GM21360 (cell line): Measurements from ENCODE around the gene PEPD.

Source experiments
- ATAC-seq: cut with Tn5 transposase; IDR thresholded peaks from one replicate; pipeline ENCODE4 v1.9.1; 2021; ENCODE audit warnings: mild to moderate bottlenecking, moderate library complexity; ENCODE audit not compliant: unreplicated experiment

Gene PEPD

GRCh38 chr19:33388725-33389420 lies 132.7 kb downstream of the PEPD start:
- no peak for ATAC-seq

GRCh38 chr19:33388231-33388724 lies 133.3 kb downstream of the PEPD start:
- no peak for ATAC-seq

DNA sequence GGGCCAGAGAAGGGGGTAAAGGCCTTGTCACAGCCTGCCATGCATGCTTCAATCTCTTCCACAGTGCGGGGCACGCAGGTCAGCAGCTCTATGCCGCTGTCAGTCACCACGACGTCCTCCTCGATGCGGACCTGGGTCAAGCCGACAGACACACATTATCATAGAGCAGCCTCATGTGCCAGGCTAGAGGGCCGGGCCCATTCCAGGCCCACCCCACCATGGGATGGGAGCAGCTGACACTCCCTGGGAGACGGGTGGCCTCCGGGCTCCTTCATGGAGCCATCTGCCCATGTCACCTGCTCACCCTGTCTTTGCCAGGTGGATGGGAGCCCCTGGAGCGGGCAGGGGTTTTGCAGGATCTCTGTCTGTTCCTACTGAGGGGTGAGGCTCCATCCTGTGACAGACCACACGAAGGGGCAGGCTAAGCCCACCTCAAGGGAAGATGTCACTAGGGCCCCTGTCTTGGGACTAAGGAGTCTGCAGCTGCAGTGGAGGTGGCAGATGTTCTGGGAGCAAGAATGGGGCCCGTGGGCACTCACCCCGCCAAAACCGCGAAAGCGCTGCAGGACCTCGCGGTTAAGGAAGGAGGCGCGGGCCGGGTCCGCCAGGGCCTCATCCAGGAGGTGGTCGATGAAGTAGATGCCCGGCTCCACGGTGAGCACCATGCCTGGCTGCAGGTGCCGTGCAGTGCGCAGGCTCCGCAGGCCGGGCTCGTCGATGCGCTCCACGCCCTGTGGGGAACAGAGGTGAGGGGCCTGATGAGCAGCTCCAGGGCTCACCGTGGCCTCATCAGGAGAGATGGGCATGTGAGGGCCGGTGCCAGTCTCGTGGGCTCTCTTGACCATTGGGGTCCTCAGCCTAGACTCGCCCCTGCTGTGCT lies 134.0 kb downstream of the PEPD start:
- ATAC-seq: no peak

DNA sequence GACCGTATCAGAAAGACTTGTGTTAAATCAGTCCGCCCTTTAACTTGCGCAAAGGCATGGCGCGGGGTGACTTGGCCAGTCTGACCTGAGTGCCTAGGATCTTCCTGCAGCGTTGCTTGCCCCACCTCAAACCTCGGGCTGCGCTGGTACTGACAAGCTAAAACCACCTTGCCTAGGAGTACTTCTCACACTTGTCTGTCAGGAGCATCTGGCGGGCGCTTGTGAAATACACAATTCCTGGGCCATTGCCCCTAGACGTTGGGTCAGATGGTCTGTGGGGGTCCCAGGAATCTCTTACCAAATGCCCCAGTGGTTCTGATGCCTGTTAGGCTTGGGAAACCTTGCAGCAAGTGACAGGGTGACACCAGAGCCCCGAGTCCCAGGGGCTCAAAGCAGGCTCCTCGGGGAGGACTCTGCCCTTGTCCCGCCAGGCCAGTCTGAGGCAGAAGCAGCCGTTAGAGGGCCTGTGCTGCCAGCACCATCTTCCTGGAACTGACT lies 135.2 kb downstream of the PEPD start:
- no peak for ATAC-seq

DNA sequence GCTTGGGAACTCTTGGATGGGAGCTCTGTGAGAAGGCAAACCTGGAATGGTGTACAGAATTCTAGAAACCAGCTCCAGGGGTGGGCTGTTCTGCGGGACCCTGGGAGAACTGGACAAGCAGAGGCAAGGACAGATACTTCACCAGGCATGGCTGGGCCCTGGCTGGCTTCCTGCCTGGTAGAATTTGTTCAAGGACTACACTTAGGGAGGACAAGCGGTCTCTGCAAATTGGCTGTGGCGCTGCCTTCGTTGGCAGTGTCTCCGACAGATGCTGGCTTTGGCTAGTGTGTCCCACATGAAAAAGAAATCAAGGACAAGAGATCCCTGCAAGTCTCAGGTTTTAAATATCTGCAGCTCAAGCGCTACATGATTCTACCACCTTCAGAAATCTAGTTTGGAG lies 135.6 kb downstream of the PEPD start:
- ATAC-seq: no peak

DNA sequence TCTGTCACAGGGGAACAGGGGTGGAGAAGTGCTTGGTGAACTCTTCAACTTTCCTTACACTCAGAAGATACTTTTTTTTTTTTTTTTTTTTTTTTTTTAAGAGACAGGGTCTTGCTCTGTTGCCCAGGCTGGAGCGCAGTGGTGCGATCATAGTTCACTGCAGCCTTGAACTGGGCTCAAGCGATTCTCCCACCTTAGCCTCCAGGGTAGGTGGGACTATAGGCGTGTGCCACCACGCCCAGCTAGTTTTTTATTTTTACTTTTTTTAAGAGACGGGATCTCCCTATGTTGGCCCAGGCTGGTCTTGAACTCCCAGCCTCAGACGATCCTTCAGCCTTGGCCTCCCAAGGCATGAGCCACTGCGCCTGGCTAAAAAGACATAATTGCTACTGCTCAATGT lies 136.6 kb downstream of the PEPD start:
- no peak for ATAC-seq

DNA sequence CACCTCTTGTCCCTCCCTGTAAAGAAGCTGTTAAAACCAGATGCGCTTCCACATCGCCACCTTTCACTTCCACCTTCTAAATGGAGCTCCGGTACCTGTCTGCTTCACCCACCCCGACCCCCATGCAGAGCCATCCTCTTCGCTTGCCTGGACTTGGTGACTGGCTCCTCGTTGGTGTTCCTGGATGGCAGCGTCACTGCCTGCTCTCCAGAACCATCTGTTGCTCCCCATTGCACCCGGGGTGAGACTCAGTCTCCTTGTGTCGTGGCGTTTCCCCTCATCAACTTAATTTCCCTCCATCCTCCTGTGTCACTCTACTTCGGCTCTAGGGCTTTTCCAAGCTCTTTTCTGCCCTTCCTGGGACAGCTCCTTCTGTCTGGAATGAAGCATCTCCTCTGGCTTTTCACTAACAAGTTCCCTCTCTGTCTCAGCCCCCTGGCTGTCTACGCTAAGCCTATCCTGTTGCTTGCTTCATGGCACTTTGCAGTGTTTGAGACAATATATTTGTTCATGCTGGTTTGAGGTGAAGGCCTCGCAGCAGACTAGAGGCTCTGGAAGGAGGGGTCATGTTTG lies 137.8 kb downstream of the PEPD start:
- no peak for ATAC-seq

GRCh38 chr19:33382982-33383381 lies 138.6 kb downstream of the PEPD start:
- ATAC-seq: no peak

- ATAC-seq: no peak
Measured at GRCh38 chr19:33382006-33382405, 139.6 kb downstream of the PEPD start.

DNA sequence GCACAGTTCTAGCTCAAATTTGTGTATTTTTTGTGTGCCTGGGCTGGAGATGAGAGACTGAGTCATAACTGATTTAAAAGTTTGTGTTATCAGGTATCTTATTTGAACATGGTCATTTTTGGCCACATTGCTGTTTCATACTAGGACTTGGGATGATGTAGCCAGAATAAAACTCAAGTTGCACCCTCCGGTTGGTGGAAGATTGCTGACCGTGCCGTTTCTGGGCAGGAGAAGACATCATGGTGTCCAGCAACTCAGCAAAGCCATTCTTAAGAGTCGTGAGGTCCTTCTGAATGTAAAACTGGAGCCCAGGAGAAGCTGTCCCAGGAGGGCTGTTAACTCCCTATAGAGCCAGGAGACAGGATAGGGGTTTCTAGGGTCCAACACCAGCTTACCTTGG lies 140.5 kb downstream of the PEPD start:
- no peak for ATAC-seq

- no peak for ATAC-seq
Measured at GRCh38 chr19:33379151-33379829, 142.3 kb downstream of the PEPD start.

- ATAC-seq: no peak
Measured at GRCh38 chr19:33377586-33378475, 143.8 kb downstream of the PEPD start.

DNA sequence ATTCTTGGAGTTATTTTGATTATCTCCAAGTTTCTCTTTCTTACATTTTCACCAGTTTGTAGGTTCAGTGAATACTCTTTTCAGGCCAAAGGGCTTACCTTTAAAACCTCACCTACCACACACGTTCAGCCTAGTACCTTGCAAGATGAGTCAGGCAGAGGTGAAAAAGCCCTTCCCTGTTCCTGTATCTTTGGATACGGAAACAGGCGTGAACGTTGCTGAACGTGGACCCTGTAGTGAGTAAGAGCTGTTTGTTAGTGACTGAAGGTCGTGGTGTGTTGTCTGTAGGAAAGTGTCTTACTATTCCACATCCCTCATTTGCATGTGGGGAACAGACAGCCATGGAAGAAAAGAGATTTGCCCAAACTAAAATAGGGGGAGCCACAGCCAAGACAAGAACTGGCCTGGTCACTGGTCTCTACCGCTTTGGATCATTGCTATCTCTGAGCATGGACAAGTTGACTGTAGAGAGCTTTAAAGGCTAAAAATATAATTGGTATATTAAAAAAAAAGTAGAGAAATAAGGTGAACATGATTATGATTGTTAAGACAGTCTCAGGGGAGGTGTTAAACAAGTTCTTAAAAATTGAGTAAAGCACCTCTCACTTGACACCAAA lies 144.5 kb downstream of the PEPD start:
- ATAC-seq: no peak

GRCh38 chr19:33376423-33376822 lies 145.2 kb downstream of the PEPD start:
- ATAC-seq: no peak

GRCh38 chr19:33375837-33376159 lies 145.8 kb downstream of the PEPD start:
- ATAC-seq: no peak

DNA sequence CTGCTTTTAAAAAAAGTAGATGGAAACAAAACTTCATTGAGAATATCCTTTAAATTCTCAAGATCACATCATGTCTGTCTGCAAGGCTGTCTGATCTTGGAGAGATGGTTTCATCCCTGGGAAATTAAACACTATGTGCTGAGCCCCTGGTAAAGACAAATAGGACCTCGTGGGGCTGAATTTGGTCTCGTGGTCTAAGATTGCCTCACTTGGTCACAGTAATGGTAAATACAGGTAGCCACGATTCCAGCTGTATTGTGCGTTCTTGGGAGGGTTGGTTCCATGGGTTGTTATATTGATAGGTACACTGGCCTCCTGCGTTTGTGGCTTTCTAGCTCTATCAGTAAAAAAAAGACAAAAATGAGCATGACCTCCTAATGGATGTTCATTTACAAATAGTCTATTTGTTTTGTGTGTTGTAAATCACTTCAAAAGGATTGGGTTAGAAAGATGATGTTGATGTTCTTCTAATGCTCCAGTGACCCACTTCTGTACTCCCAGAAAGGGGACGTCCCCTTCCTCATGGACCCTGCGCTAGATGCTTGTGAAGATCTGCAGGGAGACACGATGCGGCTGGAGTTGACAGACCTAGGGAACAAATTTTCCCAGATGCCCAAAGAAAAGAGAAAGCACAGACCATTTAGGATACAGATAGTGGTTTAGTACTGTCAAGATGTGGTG lies 146.3 kb downstream of the PEPD start:
- no peak for ATAC-seq

- no peak for ATAC-seq
Measured at GRCh38 chr19:33374236-33374714, 147.3 kb downstream of the PEPD start.

- ATAC-seq: peak; percentile 79
Measured at GRCh38 chr19:33373453-33374235, 147.9 kb downstream of the PEPD start, which contains the start of gene CEBPG. Gene CEBPG, plus strand, starts transcription at chr19:33373709. Its CDS starts 5,531 bp downstream, at chr19:33379240.
